Thyroid gland (tissue), 4 donors: ENCODE measurements around the gene SLN. TPM values are rescaled to one million over a fixed set of nuclear protein-coding genes. Genes with fewer than 3 reads are reported as not detected.

Experiments
- DNase-seq, 2 donors: peaks; one replicate each; pipeline ENCODE4 v3.0.0-alpha.2; 2019
- H3K27ac ChIP-seq, 3 donors: fragments of 200-600 bp; sonication (generic); 1 replicate in 2 of 3; 2 replicates in 1 of 3; pipeline ENCODE4 v1.5.1; 2016 to 2019; ENCODE audit warnings: mild to moderate bottlenecking in 1 of 3, moderate library complexity in 1 of 3
- H3K27me3 ChIP-seq: fragments of 200-600 bp; sonication (generic); one replicate; pipeline ENCODE4 v1.5.1; 2019
- H3K36me3 ChIP-seq, 2 donors: fragments of 200-600 bp; sonication (generic); one replicate each; pipeline ENCODE4 v1.5.1; 2016 to 2019
- H3K4me1 ChIP-seq, 2 donors: fragments of 200-600 bp; sonication (generic); one replicate each; pipeline ENCODE4 v1.5.1; 2017 to 2019
- H3K4me3 ChIP-seq, 3 donors: fragments of 200-600 bp; sonication (generic); replicated peaks in 1 of 3; 1 replicate in 2 of 3; 2 replicates in 1 of 3; pipeline ENCODE4 v1.5.1; 2016; ENCODE audit warnings: mild to moderate bottlenecking in 1 of 3
- H3K9me3 ChIP-seq: fragments of 200-600 bp; sonication (generic); one replicate; pipeline ENCODE4 v1.5.1; 2017
- POLR2A ChIP-seq, 2 donors: fragments of 450-650 bp; IDR thresholded peaks; one replicate each; pipeline ENCODE4 v1.6.1; 2017; ENCODE audit warnings: antibody characterized with exemption in 2 of 2, mild to moderate bottlenecking in 2 of 2, moderate library complexity in 1 of 2
- WGBS, 2 donors: methylation state at CpG; one replicate each; pipeline ENCODE4 v1.1.5; 2017; 5-methylcytosine and 5-hydroxymethylcytosine counted together
- intact Hi-C: fragments of 100-400 bp; cut with DNase I; formaldehyde crosslinking; loops from one replicate; pipeline ENCODE4 v1.15.1; 2023
- total RNA-seq, 4 donors: library from RNA; depleted of rRNA; stranded (reverse); fragments of >200 nt; gene quantifications; one replicate each; pipeline ENCODE4 v1.2.3, GENCODE V29; 2016
- TF ChIP-seq, protein P1 (sequence below), 6 experiments: fragments of 200-600 bp in 3 of 6; fragments of 450-650 bp in 3 of 6; sonication (generic) in 3 of 6; IDR thresholded peaks; one replicate each; pipeline ENCODE4 v1.5.1; 2016 to 2019; ENCODE audit warnings: antibody characterized with exemption in 6 of 6, mild to moderate bottlenecking in 2 of 6, inconsistent platforms in 1 of 6, moderate library complexity in 1 of 6

SLN gene
- total RNA-seq, 4 donors from 2014 or later, result not detected

DNA sequence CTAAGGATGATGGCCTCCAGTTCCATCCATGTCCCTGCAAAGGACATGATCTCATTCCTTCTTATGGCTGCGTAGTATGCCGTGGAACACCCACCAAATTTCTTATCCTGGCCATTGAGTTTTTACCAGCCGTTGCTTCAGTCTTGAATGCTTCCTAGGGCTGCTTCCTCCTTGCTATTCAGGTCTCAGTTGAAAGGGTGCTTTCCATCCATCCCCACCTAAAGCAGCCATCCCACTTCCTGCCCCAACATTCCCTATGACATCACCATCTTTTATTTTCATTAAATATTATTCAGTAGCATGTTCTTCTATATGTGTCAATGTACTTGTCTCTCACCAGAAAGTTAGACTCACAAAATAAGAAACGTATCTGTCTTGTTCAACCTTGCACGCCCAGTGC, 40.7 kb upstream of the SLN start:
- Histone ChIP-seq H3K36me3 (no peaks in the 10 kb centered on the region), H3K4me3 (no peak overlapping the region), H3K4me1 (no peaks in the 10 kb centered on the region), H3K9me3 (no peaks in the 10 kb centered on the region), H3K27ac (no peak overlapping the region), H3K27me3 (no peaks in the 10 kb centered on the region)
- TF ChIP-seq POLR2A (IDR thresholded peaks at IDR 0.05), result no peak
- TF ChIP-seq, protein P1, sequence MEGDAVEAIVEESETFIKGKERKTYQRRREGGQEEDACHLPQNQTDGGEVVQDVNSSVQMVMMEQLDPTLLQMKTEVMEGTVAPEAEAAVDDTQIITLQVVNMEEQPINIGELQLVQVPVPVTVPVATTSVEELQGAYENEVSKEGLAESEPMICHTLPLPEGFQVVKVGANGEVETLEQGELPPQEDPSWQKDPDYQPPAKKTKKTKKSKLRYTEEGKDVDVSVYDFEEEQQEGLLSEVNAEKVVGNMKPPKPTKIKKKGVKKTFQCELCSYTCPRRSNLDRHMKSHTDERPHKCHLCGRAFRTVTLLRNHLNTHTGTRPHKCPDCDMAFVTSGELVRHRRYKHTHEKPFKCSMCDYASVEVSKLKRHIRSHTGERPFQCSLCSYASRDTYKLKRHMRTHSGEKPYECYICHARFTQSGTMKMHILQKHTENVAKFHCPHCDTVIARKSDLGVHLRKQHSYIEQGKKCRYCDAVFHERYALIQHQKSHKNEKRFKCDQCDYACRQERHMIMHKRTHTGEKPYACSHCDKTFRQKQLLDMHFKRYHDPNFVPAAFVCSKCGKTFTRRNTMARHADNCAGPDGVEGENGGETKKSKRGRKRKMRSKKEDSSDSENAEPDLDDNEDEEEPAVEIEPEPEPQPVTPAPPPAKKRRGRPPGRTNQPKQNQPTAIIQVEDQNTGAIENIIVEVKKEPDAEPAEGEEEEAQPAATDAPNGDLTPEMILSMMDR (IDR thresholded peaks at IDR 0.05), result no peak
- no peak for DNase-seq
- intact Hi-C loops, result no loop called here
- WGBS, 2 donors, result 57 to 69% methylated on average over 5 of the region's 5 CpGs

GRCh38 chr11:107751082-107751481, 39.2 kb upstream of the SLN start:
- H3K9me3 ChIP-seq, result no peaks in the 10 kb centered on the region
- no peaks in the 10 kb centered on the region for H3K4me1 ChIP-seq
- no peak for DNase-seq
- TF ChIP-seq, protein P1 (IDR thresholded peaks at IDR 0.05), result no peak
- TF ChIP-seq POLR2A (IDR thresholded peaks at IDR 0.05), result no peak
- no peaks in the 10 kb centered on the region for H3K36me3 ChIP-seq
- intact Hi-C loops, result no loop called here
- no peaks in the 10 kb centered on the region for H3K27me3 ChIP-seq
- no peak overlapping the region for H3K4me3 ChIP-seq
- no peak overlapping the region for H3K27ac ChIP-seq
- 79 to 81% methylated on average over 9 of the region's 9 CpGs for WGBS, 2 donors

DNA sequence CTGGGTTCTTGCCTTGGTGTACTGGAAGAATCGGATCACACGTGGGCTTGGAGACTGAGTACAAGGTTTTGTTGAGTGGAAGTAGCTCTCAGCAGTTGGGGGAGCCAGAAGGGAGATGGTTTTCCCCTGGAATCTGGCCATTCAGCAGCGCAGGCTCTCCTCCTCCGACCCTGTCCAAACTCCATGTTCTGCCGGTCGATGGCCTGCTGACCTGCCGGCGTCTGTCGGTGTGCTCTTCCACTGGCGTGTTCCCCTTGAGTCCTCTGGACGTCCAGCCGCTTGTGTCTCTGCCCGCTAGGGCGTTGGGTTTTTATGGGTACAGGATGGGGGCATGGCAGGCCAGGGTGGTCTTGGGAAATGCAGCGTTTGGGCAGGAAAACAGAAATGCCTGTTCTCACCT, 38.5 kb upstream of the SLN start:
- WGBS, 2 donors, result 83 to 84% methylated on average over 14 to 15 of the region's 15 CpGs

GRCh38 chr11:107747622-107748021, 35.8 kb upstream of the SLN start:
- H3K9me3 ChIP-seq, result no peaks in the 10 kb centered on the region
- intact Hi-C loops, result no loop called here
- no peak overlapping the region for H3K4me3 ChIP-seq
- H3K4me1 ChIP-seq, result no peaks in the 10 kb centered on the region
- no peak for TF ChIP-seq POLR2A (IDR thresholded peaks at IDR 0.05)
- TF ChIP-seq, protein P1 (IDR thresholded peaks at IDR 0.05), result no peak
- H3K27me3 ChIP-seq, result no peaks in the 10 kb centered on the region
- H3K27ac ChIP-seq, result no peak overlapping the region
- 41 to 42% methylated on average over 2 of the region's 2 CpGs for WGBS, 2 donors
- H3K36me3 ChIP-seq, result no peaks in the 10 kb centered on the region
- DNase-seq, result no peak

More for the DNA sequence above, 38.5 kb upstream of the SLN start:
- DNase-seq, result no peak
- Histone ChIP-seq H3K4me1 (no peaks in the 10 kb centered on the region), H3K36me3 (no peaks in the 10 kb centered on the region), H3K9me3 (no peaks in the 10 kb centered on the region), H3K4me3 (no peak overlapping the region), H3K27me3 (no peaks in the 10 kb centered on the region), H3K27ac (no peak overlapping the region)
- no peak for TF ChIP-seq POLR2A (IDR thresholded peaks at IDR 0.05)
- TF ChIP-seq, protein P1 (IDR thresholded peaks at IDR 0.05), result no peak
- intact Hi-C loops, result no loop called here

DNA sequence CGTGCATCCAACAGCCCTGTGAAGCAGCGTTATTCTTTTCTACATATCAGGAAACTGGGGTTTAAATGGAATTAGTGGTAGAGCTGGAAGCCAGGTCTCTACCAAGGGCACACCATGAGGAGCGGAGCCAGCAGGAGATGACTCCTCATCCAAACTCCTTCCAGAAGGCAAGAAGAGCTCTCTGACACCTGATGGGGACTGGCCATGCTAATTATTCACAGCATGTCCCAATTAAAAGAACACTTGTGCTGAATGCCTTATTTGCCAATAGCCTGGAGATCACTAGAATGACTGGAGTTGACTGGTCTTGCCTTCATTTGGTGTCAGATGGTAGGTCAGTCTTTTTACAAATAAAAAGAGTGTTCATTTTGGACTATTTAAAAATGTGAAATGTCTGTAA, 32.9 kb upstream of the SLN start:
- no peak for TF ChIP-seq POLR2A (IDR thresholded peaks at IDR 0.05)
- TF ChIP-seq, protein P1 (IDR thresholded peaks at IDR 0.05), result no peak
- 60 to 79% methylated on average over 3 of the region's 3 CpGs for WGBS, 2 donors
- Histone ChIP-seq H3K36me3 (no peaks in the 10 kb centered on the region), H3K4me1 (no peaks in the 10 kb centered on the region), H3K4me3 (no peak overlapping the region), H3K27ac (no peak overlapping the region), H3K9me3 (no peaks in the 10 kb centered on the region), H3K27me3 (no peaks in the 10 kb centered on the region)
- intact Hi-C loops, result no loop called here
- no peak for DNase-seq
